OCI-M2 (cell line): ENCODE results near the gene SLC2A13.
"Not testable (repeated sequence)": the region's sequence is repeated elsewhere in the genome, so short reads cannot be mapped to it uniquely, and the experiment has no call there.

Experiments
- DNase-seq: peaks from one replicate; lab custom pipeline; 2025; ENCODE audit not compliant: unreplicated experiment; lab: John Stamatoyannopoulos, UW

SLC2A13 gene

DNA sequence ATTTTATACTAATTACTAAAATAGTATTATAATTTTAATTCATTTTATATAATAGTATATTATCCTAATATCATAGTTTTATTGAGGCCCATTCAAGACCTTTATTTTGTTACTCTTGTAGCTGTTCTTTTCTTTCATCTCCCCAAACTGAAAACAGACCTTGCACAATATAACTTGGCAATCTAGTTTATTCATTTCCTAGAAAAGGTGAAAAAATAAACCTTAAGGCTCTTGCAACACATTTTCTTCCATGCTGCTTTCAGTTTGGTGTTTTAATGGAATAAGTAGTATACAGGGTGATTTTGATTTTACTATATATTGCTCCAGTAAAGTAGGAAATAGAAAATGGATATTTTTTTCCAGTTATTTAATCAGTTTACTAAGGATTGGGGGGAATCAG, 174.0 kb downstream of the SLC2A13 start:
- DNase-seq, result no peak

- DNase-seq, result no peak
Observed at GRCh38 chr12:39931231-39931630, 174.7 kb downstream of the SLC2A13 start.

- DNase-seq, result no peak
Observed at GRCh38 chr12:39930101-39930500, 175.8 kb downstream of the SLC2A13 start.

DNA sequence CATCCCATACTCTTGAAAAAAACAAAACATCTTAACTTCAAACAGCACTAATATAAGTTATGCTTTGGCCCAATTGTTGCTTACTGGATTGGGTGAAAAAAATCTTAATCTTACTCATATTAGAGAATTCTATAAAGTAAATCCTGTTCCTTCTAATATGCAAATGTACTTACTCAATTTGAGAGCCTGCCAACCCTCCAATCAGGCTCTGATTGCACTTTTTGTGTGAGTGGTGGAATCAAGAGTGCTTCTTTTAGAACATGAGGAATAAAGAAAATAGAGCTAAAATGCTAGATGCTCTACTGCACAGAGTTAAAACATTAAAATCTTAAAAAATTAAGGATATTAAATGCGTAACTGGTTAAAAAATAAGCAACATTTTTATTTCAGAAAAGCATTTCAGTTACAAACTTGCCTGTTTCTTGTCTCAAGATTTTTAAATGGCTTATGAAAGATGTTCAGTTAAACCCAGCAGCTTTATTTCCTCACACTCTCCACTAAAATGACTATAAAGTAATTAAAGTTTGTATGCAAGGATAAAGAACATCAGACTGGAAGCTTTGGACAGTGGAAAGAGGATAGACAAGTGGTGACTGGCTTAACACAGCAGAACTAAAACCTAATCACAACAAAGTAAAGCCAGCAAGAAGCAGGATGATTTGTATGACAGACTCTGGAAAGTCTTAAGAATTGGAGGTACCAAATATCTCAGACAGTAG, 177.5 kb downstream of the SLC2A13 start:
- no peak for DNase-seq

DNA sequence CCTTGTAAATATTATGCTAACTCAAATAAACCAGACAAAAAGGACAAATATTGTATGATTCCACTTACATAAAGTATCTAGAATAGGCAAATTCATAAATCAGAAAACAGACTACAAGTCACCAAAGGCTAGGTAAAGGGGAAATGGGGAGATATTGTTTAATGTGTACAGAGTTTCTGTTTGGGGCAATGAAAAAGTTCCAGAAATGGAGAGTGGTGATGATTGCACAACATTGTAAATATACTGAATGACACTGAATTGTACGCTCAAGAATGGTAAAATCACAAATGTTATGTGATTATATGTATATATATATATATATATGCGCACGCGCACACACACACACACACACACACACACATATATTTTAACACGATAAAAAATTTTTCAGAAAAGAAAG, 182.5 kb downstream of the SLC2A13 start:
- DNase-seq, result no peak

DNA sequence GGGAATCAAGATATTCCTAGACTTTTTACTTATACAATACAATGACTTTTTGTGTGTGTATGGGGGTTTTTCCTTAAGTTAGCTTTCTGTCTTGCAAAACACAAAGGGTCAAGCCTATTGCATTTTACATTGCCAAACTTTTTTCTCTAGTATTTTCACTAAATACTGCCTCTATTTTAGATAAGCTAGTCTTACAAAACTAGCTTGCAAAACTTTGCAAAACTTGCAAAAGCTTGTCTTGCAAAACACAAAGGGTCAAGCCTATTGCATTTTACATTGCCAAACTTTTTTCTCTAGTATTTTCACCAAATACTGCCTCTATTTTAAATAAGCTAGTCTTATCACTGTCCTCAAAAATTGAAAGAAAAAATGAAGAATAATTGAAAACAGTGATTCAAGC, 183.3 kb downstream of the SLC2A13 start:
- DNase-seq, result not testable (repeated sequence)

DNA sequence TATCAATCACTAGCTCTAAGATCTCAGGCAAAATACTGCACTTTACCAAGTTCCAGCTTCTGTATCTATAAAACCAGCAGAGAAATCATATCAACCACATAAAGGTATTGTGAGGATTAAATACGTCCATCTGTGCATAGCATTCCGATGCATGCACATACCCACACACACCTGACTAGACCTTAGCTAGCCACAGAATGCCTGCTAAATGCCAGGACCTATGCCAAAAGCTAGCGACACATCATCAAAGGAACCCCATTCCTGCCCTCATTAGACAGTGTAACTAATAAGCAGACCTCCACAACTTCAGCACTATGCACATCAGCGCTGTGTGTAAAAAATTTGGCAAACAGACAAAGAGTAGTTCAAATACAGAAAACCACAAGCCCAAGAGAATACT, 185.2 kb downstream of the SLC2A13 start:
- DNase-seq, result no peak

DNA sequence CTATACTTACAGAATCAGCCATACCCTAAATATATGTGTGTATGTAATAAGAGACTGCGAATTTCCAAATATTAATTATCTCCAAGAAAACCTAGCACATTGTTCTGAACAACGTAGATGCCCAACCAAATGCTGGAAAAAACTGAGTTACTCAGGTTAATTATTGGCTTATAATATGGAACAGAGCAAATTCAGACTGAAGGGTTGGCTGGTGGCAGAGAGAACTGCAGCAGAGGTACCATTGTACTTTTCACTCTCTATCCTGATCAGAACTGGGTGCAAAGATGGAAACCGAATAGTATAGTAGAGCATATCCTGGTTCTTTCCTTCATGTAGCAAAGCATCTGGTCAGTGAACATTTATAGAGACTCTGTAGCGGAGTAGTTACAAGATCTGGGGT, 185.7 kb downstream of the SLC2A13 start:
- no peak for DNase-seq

DNA sequence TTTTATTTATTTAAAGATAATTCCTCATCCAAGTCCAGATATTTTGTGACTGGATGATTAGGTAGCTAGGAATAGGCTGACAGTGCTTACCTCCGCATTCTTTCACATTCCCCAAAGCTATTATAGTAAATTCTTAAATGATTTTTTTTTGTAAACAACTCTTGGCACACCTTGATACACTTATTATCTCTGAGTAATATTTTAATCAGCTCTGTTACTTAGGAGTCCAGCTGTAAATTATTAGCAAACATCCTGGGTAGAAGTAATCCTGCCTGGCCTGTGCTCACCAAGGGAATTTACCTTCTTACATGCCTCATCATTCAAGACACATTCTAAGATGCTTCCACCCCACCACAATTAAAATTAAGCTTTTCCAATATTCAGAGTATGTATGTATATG, 186.1 kb downstream of the SLC2A13 start:
- no peak for DNase-seq

DNA sequence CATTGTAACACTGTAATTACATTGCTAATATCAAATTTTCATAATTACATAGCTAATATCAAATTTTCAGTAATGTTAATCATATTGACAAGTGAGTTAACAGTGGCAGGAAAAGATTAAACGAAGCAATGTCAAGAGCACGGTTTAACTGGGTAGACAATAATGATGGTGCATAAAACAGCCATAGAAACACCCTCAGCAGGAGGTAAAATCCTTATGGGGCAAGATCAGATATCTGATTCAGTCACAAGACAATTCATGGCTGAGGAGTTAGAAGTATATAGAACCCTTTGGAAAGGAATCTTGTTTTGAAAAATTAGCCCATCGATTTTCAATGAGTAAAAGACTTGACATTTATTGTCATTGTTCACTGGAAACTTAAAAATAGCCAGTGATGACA, 190.6 kb downstream of the SLC2A13 start:
- DNase-seq, result no peak

GRCh38 chr12:39912211-39912980, 193.5 kb downstream of the SLC2A13 start:
- no peak for DNase-seq

DNA sequence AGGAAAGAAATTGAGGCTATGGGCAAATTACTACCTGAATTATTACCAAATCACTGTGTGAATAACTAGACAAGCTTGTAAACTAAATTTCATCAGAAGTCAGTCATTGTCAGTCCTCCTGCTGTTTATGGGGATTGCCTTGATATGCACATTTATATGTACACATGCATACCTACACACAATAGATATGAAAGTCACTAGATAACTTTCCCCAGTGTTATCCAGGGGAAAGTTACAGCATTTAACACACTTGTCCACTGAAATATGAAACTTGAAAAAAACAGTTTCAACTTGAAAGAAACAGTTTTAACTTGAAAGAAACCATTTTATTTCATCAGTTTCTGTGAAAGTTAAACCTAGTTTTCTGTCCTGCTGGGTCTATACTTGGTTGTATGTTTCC, 199.6 kb downstream of the SLC2A13 start:
- no peak for DNase-seq

GRCh38 chr12:39905152-39905551, 200.7 kb downstream of the SLC2A13 start:
- no peak for DNase-seq

GRCh38 chr12:39902821-39903220, 203.1 kb downstream of the SLC2A13 start:
- no peak for DNase-seq

- DNase-seq, result no peak
Observed at GRCh38 chr12:39897315-39897714, 208.6 kb downstream of the SLC2A13 start.

GRCh38 chr12:39893388-39893787, 212.5 kb downstream of the SLC2A13 start:
- DNase-seq, result not testable (repeated sequence)

DNA sequence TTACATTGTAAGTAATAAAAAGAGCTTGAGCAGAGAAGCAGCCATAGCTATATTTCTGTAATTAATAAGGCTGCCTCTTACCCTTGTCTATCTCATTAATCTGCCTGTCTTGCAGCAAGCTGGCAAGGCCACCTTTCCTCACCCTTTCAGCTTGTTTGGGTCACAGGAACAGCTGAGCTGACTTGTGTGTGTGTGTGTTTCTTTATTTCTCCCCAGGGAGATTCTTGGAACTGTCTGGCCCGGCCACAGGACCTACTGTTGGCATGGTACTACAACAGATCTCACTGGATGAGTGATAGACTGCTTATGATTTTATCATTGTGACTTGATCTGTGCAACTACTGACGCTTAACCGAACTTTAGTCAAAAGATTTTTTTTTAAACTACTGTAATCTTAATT, 213.7 kb downstream of the SLC2A13 start:
- no peak for DNase-seq

DNA sequence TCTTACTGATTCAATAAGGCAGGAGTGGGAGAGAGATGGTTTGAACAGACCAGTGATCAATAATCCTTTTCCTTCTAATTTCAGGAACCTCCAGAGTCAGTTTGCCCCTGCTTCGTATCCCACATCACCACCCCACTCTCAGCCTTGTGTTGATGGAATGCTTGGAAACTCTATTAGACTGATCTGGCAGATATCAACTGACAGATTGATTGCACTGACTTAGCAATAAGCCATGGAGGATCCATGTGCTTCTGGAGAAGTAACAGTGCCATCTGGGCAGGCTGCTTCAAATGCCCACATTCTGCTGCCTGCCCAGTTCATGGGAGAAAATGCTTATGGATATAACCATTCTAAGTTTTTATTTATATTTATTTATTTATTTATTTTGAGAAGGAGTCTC, 218.0 kb downstream of the SLC2A13 start:
- DNase-seq, result no peak

GRCh38 chr12:39886106-39886505, 219.8 kb downstream of the SLC2A13 start:
- no peak for DNase-seq

DNA sequence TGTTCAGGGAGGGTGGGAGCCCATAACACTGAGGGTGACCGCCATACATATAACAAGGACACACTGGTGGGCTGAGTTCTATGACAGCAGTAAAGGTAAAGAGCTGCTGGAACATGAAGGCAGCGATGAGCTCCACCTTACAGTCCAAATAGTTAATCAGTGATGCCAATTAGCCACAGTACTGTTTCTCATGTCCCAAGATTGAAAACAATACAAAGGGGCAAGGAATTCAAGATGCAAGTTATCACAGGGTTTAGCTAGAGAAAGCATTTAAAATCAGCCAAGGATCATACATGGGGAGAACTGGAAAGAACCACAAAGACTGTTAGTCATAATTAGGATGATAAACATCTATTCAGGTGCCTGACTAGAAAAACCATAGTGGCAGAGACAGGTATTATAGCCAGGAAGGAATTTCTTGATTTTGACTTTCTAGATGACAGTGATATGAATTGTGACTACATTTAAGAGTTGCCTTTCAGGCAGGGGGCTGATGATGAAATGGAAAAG, 221.2 kb downstream of the SLC2A13 start:
- DNase-seq, result no peak

DNA sequence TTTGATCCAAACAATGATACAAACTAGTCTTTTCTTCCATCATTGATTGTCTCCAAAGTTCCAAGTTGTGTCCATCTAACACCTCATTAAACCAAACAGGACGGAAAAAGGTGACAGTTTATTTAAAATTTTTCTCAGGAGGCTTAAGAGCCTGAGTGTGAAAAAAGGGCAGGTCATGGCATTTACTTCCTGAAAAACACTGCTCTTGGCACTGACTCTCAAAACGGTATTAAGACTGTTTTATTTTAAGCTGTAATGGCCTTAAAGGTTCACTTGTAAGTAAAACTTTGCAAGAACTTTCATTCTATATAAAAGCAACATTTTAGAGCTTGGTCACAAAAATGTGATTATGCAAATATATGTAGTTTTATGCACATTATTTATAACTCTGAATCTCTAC, 222.5 kb downstream of the SLC2A13 start:
- DNase-seq, result no peak

DNA sequence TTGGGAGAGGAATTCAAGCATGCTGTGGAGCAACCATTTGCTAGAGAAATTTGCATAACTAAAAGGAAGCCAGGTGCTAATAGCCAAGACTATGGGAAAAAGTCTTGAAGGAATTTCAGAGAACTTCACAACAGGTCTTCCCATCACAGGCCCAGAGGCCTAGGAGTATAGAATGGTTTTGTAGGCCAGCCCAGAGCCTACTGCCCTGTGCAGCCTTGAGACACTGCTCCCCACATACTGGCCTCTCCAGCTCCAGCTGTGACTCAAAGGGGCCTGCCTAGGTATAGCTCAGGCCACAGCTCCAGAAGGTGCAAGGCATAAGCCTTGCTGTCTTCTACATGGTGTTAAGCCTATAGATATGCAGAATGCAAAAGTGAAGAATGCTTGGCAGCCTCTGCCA, 227.1 kb downstream of the SLC2A13 start:
- no peak for DNase-seq
